Esophagus muscularis mucosa (tissue), 4 donors: Measurements from ENCODE around the gene GPC1. TPM values are rescaled to one million over a fixed set of nuclear protein-coding genes. Genes with fewer than 3 reads are reported as not detected.

ENCODE experiments used
- DNase-seq: peaks from one replicate; pipeline ENCODE4 v3.0.0-alpha.2; 2017; ENCODE audit errors: extremely low spot score
- H3K27ac ChIP-seq, 4 donors: fragments of 200-600 bp; sonication (generic); replicated peaks in 1 of 4; 1 replicate in 3 of 4; 2 replicates in 1 of 4; pipeline ENCODE4 v1.5.1; 2016 to 2019; ENCODE audit warnings: mild to moderate bottlenecking in 1 of 4
- H3K27me3 ChIP-seq, 4 donors: fragments of 200-600 bp; sonication (generic); one replicate each; pipeline versions ENCODE4 v1.5.1 to v1.6.0; 2016 to 2019
- H3K36me3 ChIP-seq, 4 donors: fragments of 200-600 bp; sonication (generic); one replicate each; pipeline ENCODE4 v1.5.1; 2016 to 2019
- H3K4me1 ChIP-seq, 4 donors: fragments of 200-600 bp; sonication (generic); one replicate each; pipeline ENCODE4 v1.5.1; 2016 to 2019
- H3K4me3 ChIP-seq, 4 donors: fragments of 200-600 bp; sonication (generic); 1 replicate in 2 of 4; 2 replicates in 2 of 4; pipeline ENCODE4 v1.5.1; 2016 to 2019; ENCODE audit warnings: mild to moderate bottlenecking in 4 of 4, moderate library complexity in 1 of 4
- H3K9me3 ChIP-seq, 4 donors: fragments of 200-600 bp; sonication (generic); 1 replicate in 3 of 4; 2 replicates in 1 of 4; pipeline ENCODE4 v1.5.1; 2016 to 2019
- CTCF ChIP-seq, 3 experiments: fragments of 200-600 bp in 2 of 3; fragments of 450-650 bp in 1 of 3; sonication (generic) in 2 of 3; IDR thresholded peaks; one replicate each; pipeline ENCODE4 v1.5.1; 2017 to 2019; ENCODE audit warnings: antibody characterized with exemption in 3 of 3, mild to moderate bottlenecking in 2 of 3, moderate library complexity in 1 of 3
- EP300 ChIP-seq: sonication (generic); formaldehyde crosslinking; IDR thresholded peaks from one replicate; pipeline ENCODE4 v1.6.1; 2017; ENCODE audit warnings: antibody characterized with exemption
- POLR2A ChIP-seq: fragments of 450-650 bp; IDR thresholded peaks from one replicate; pipeline ENCODE4 v1.6.1; 2017; ENCODE audit warnings: antibody characterized with exemption, moderate library complexity, mild to moderate bottlenecking, low read depth
- POLR2AphosphoS5 ChIP-seq, 2 donors: sonication (generic); formaldehyde crosslinking; IDR thresholded peaks; one replicate each; pipeline ENCODE4 v1.6.1; 2017; ENCODE audit warnings: antibody characterized with exemption in 2 of 2
- WGBS: methylation state at CpG from one replicate; pipeline ENCODE4 v1.1.5; 2018; 5-methylcytosine and 5-hydroxymethylcytosine counted together
- intact Hi-C: fragments of 100-400 bp; cut with DNase I; formaldehyde crosslinking; loops from one replicate; pipeline ENCODE4 v1.15.1; 2023
- total RNA-seq, 4 donors: library from RNA; depleted of rRNA; stranded (reverse); fragments of >200 nt; gene quantifications; one replicate each; pipeline versions ENCODE4 v1.1.0 to v1.2.1, GENCODE V29; 2016

The GPC1 gene
- total RNA-seq, 4 donors from 2014 or later, result 29.1 to 71.5 (median 41.8) TPM

DNA sequence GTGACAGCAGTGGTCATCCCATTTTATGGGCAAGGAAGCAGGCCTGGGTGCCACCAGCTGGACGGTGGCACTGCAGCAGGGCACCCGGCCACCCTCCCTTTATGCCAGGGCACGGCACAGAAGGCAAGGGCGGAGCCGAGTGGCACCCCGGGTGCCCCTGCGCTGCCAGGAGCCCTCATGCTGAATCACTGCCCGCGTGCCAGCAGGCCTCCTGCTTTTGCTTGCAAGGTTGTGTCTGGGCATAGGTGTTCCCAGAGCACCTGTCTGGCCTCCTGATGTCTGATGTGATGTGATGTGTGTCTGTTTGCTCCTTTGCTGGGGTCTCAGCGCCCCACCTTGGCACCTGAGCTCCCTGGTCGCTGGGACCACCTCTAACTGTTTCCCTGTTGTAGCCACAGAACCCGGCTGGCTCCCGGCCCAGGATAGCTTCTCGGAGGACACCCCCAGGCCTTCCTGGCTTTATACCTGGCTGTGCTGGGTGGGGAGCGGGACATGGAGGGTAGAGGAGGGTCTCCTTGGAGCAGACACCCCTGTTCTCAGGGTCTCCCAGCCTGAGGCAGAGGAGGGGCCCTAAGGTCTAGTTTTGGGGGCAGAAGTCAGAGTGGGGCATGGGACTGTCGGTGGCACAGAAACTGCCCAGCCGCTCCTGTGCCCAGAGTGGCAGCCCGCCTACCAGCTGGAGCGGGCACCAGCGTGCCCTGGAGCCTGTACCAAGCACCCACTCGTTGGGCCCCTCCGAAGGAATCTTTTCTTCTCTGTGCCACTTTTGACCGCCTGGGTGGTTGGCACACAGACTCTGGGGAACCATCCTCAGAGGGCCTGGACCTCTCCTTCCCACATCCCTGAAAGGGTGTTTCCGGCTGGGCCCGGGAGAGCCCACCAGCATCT, 3.6 kb downstream of the GPC1 start:
- Histone ChIP-seq H3K4me1 (peaks cover 42 to 71% (median 56%) of the 10 kb centered on the region in 4 donors), H3K27me3 (peaks cover 0 to 19% (median 0%) of the 10 kb centered on the region in 4 donors), H3K4me3 (no peak overlapping the region), H3K9me3 (no peaks in the 10 kb centered on the region), H3K27ac (no peak overlapping the region), H3K36me3 (peaks cover 0 to 4% (median 0%) of the 10 kb centered on the region in 4 donors)
- TF ChIP-seq EP300, result no peak
- no peak for TF ChIP-seq CTCF (IDR thresholded peaks at IDR 0.05)
- TF ChIP-seq POLR2A, result no peak
- TF ChIP-seq POLR2AphosphoS5 (IDR thresholded peaks at IDR 0.05), result no peak
- intact Hi-C loops, result loop anchor here (1.0 to 10.0 kb wide), 2 partner anchors 126 to 206 kb away; partner anchors contain the start of genes DUSP28 and RNPEPL1
- 84% methylated on average over 15 of the region's 25 CpGs for WGBS
- DNase-seq, result no peak

DNA sequence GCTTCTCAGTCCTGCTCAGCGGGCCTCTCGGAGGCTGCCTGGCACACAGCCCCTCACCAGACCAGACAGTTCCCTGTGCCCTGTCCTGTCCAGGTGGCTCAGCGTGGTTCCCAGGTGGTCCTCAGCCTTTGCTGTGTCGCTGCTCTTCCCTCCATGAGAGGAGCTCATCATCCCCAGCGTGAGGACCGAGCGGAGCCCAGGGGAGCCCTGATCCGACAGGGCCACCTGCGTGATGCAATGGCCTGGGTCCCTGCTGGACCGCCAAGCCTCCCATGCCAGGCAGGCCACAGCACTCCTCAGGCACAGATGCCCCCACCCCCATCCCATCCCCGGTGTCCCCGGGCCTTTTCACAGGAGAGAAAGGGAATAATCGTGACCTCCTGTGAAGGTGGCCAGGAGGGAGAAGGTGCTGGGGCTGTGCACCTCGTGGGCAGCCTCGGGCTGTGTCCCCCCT, 4.3 kb downstream of the GPC1 start:
- WGBS, result 97% methylated on average over 10 of the region's 15 CpGs
- H3K9me3 ChIP-seq, result no peaks in the 10 kb centered on the region
- H3K36me3 ChIP-seq, result peaks cover 0 to 5% (median 0%) of the 10 kb centered on the region in 4 donors
- H3K27ac ChIP-seq, result no peak overlapping the region
- peaks cover 0 to 19% (median 0%) of the 10 kb centered on the region in 4 donors for H3K27me3 ChIP-seq
- TF ChIP-seq CTCF (IDR thresholded peaks at IDR 0.05), result no peak
- no peak for TF ChIP-seq POLR2AphosphoS5 (IDR thresholded peaks at IDR 0.05)
- TF ChIP-seq POLR2A, result no peak
- no peak for TF ChIP-seq EP300
- no peak for DNase-seq
- peaks cover 35 to 65% (median 50%) of the 10 kb centered on the region in 4 donors for H3K4me1 ChIP-seq
- H3K4me3 ChIP-seq, result no peak overlapping the region
- intact Hi-C loops, result loop anchor here (10.0 kb wide), 1 partner anchor 125 kb away; the partner anchor contains the start of genes DUSP28 and RNPEPL1

GRCh38 chr2:240440251-240440650, 4.8 kb downstream of the GPC1 start:
- DNase-seq, result no peak
- peaks cover 32 to 62% (median 47%) of the 10 kb centered on the region in 4 donors for H3K4me1 ChIP-seq
- intact Hi-C loops, result no loop called here
- WGBS, result 94% methylated on average over 5 of the region's 12 CpGs
- TF ChIP-seq EP300 (no peak), POLR2AphosphoS5 (IDR thresholded peaks at IDR 0.05) (no peak), POLR2A (no peak), CTCF (IDR thresholded peaks at IDR 0.05) (no peak)
- no peak overlapping the region for H3K27ac ChIP-seq
- peaks cover 0 to 16% (median 0%) of the 10 kb centered on the region in 4 donors for H3K27me3 ChIP-seq
- no peak overlapping the region for H3K4me3 ChIP-seq
- no peaks in the 10 kb centered on the region for H3K9me3 ChIP-seq
- peaks cover 0 to 11% (median 0%) of the 10 kb centered on the region in 4 donors for H3K36me3 ChIP-seq

DNA sequence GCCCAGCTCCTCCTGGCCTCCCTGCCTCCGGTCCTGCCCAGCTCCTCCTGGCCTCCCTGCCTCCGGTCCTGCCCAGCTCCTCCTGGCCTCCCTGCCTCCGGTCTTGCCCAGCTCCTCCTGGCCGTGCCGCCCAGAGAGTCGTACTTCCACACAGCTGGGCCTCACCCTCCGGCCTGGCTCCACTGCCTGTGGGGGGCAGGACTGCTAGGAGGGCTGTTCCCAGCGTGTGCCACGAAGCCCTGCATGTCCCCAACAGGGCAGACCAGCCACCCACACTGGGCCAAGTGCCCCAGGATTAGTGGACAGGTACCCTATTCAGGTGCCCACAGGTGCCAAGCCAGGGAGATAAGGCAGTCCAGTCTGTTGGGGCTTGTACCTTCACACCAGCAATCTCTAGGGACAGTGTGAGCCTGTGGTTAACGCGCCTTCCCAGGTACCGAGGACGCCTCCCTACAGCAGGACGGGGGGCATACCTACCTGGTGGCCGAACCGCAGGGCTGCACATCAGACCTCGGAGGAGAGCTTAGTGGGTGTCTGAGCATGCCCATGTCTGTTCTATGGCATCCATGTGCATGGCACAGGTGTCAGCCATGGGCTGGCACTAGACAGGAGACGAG, 5.3 kb downstream of the GPC1 start:
- H3K4me3 ChIP-seq, result no peak overlapping the region
- peaks cover 0 to 15% (median 0%) of the 10 kb centered on the region in 4 donors for H3K27me3 ChIP-seq
- no peak for DNase-seq
- H3K36me3 ChIP-seq, result peaks cover 0 to 14% (median 1%) of the 10 kb centered on the region in 4 donors
- H3K4me1 ChIP-seq, result peaks cover 32 to 62% (median 47%) of the 10 kb centered on the region in 4 donors
- no peaks in the 10 kb centered on the region for H3K9me3 ChIP-seq
- H3K27ac ChIP-seq, result no peak overlapping the region
- TF ChIP-seq POLR2A (no peak), EP300 (no peak), CTCF (IDR thresholded peaks at IDR 0.05) (no peak), POLR2AphosphoS5 (IDR thresholded peaks at IDR 0.05) (no peak)
- intact Hi-C loops, result no loop called here
- 86% methylated on average over 7 of the region's 18 CpGs for WGBS
